WTC11 (cell line): Measurements from ENCODE around the gene RAB8B. TPM values are rescaled to one million over a fixed set of nuclear protein-coding genes. Genes with fewer than 3 reads are reported as not detected.

Source experiments
- ATAC-seq: fragments of 200-7000 bp; cut with Tn5 transposase; 2 replicates; pipeline ENCODE4 v1.10.0; 2021; ENCODE audit warnings: mild to moderate bottlenecking, moderate library complexity
- CTCF ChIA-PET: fragments of 300-600 bp; sonication (Branson Sonifier 250); formaldehyde crosslinking; loops from one replicate; lab custom pipeline; 2021; ENCODE audit warnings: antibody characterized with exemption; lab: Charles Lee
- POLR2A ChIA-PET: fragments of 350-600 bp; sonication (Branson Sonifier 250); formaldehyde crosslinking; loops from one replicate; lab custom pipeline; 2021; ENCODE audit warnings: antibody characterized with exemption; lab: Charles Lee
- DNase-seq: peaks from one replicate; pipeline ENCODE4 v3.0.0; 2021; ENCODE audit warnings: low spot score
- H3K27ac Mint-ChIP-seq: 2 replicates; pipeline ENCODE4 v1.8.0; 2021; ENCODE audit warnings: mixed read lengths
- H3K27me3 Mint-ChIP-seq: 2 replicates; pipeline ENCODE4 v1.8.0; 2021; ENCODE audit warnings: low read depth, mild to moderate bottlenecking, moderate library complexity, mixed read lengths
- H3K36me3 Mint-ChIP-seq: 2 replicates; pipeline ENCODE4 v1.8.0; 2021; ENCODE audit warnings: mixed read lengths
- H3K4me1 Mint-ChIP-seq: 2 replicates; pipeline ENCODE4 v1.8.0; 2022; ENCODE audit warnings: mixed read lengths
- H3K4me3 Mint-ChIP-seq: 2 replicates; pipeline ENCODE4 v1.8.0; 2021; ENCODE audit warnings: mild to moderate bottlenecking, moderate library complexity, mixed read lengths
- H3K9me3 Mint-ChIP-seq: 2 replicates; pipeline ENCODE4 v1.8.0; 2021; ENCODE audit warnings: mixed read lengths
- AR ChIP-seq: fragments of 250-450 bp; sonication (Bioruptor Pico); IDR thresholded peaks from 2 replicates; pipeline ENCODE4 v1.9.0; 2021; ENCODE audit warnings: mild to moderate bottlenecking
- E2F4 ChIP-seq: sonication (generic); formaldehyde crosslinking; IDR thresholded peaks from 2 replicates; pipeline ENCODE4 v1.8.1; 2022; ENCODE audit warnings: low read depth, mild to moderate bottlenecking, moderate library complexity, missing genetic modification reagents, borderline replicate concordance
- ELF4 ChIP-seq: sonication (generic); formaldehyde crosslinking; IDR thresholded peaks from 2 replicates; pipeline ENCODE4 v1.8.1; 2022; ENCODE audit warnings: low read depth, mild to moderate bottlenecking, moderate library complexity, missing genetic modification reagents
- ESRRA ChIP-seq: sonication (generic); formaldehyde crosslinking; IDR thresholded peaks from 2 replicates; pipeline ENCODE4 v1.8.1; 2022; ENCODE audit warnings: mild to moderate bottlenecking, missing genetic modification reagents, borderline replicate concordance
- FOXK1 ChIP-seq: sonication (generic); formaldehyde crosslinking; IDR thresholded peaks from 2 replicates; pipeline ENCODE4 v1.8.0; 2022; ENCODE audit warnings: mild to moderate bottlenecking, moderate library complexity, missing genetic modification reagents
- PRRX2 ChIP-seq: fragments of 250-450 bp; sonication (Bioruptor Pico); IDR thresholded peaks from 2 replicates; pipeline ENCODE4 v1.8.0; 2021; ENCODE audit warnings: mild to moderate bottlenecking
- STAT6 ChIP-seq: sonication (generic); formaldehyde crosslinking; conservative IDR thresholded peaks from 2 replicates; pipeline ENCODE4 v1.8.1; 2023; ENCODE audit warnings: mild to moderate bottlenecking, low read depth, missing genetic modification reagents, moderate library complexity
- TCF7 ChIP-seq: sonication (generic); formaldehyde crosslinking; IDR thresholded peaks from 2 replicates; pipeline ENCODE4 v1.8.0; 2022; ENCODE audit warnings: mild to moderate bottlenecking, low read depth, missing genetic modification reagents, moderate library complexity
- TEAD1 ChIP-seq: sonication (generic); formaldehyde crosslinking; IDR thresholded peaks from 2 replicates; pipeline ENCODE4 v1.8.0; 2022; ENCODE audit warnings: mild to moderate bottlenecking, missing genetic modification reagents
- ZNF396 ChIP-seq: fragments of 250-450 bp; sonication (Bioruptor Pico); IDR thresholded peaks from 2 replicates; pipeline ENCODE4 v1.8.0; 2021; ENCODE audit warnings: mild to moderate bottlenecking, moderate library complexity, borderline replicate concordance
- total RNA-seq: library from RNA; stranded (reverse); gene quantifications from 3 replicates; pipeline ENCODE4 v1.2.3, GENCODE V29; 2021
- TF ChIP-seq, protein P1 (sequence below): fragments of 250-450 bp; sonication (Bioruptor Pico); IDR thresholded peaks from 2 replicates; pipeline ENCODE4 v1.8.0; 2021; ENCODE audit warnings: mild to moderate bottlenecking
- TF ChIP-seq, protein P2 (sequence below): sonication (generic); formaldehyde crosslinking; IDR thresholded peaks from 2 replicates; pipeline ENCODE4 v1.8.0; 2022; ENCODE audit warnings: mild to moderate bottlenecking, missing genetic modification reagents

The RAB8B gene
- total RNA-seq, 1 experiment from 2014 or later, result 32.5 TPM

DNA sequence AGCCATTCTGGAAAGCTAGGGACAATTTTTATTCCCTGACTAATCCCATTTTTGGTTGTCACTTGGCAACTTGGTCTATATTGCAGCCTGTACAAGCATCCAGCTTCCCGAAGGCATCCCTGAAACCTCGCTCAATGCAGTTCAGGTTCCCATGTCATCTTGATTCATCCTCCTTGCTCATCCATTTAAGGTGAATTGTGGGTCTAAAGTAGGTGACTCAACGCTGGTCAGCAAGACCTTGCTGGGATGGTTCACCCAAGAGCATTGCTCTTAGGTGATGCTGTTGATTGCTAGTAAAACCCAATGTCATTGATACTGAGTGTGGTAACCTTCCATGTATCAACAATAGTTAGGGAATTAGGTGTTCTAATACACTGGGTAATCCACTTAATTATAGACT lies 13.1 kb upstream of the RAB8B start (continued):
- TF ChIP-seq E2F4, result no peak
- no peak for TF ChIP-seq FOXK1 (CRISPR knock-in tag)

GRCh38 chr15:63178034-63178433 lies 11.4 kb upstream of the RAB8B start:
- H3K9me3 Mint-ChIP-seq, result no peaks in the 10 kb centered on the region
- H3K4me1 Mint-ChIP-seq, result peaks cover 7% of the 10 kb centered on the region
- peak; percentile 63 for ATAC-seq
- CTCF ChIA-PET, result no interaction called here
- H3K27me3 Mint-ChIP-seq, result no peaks in the 10 kb centered on the region; the same call in 1 of the 2 replicates
- TF ChIP-seq ZNF396 (CRISPR knock-in tag), result no peak
- no peak for TF ChIP-seq ESRRA (CRISPR knock-in tag)
- TF ChIP-seq AR (CRISPR knock-in tag), result no peak
- TF ChIP-seq ELF4, result no peak
- TF ChIP-seq, all 79 proteins: peak for 0
- DNase-seq, result no peak
- Mint-ChIP-seq H3K27ac (no peak overlapping the region), H3K36me3 (no peaks in the 10 kb centered on the region), H3K4me3 (no peak overlapping the region)
- POLR2A ChIA-PET, result no interaction called here

DNA sequence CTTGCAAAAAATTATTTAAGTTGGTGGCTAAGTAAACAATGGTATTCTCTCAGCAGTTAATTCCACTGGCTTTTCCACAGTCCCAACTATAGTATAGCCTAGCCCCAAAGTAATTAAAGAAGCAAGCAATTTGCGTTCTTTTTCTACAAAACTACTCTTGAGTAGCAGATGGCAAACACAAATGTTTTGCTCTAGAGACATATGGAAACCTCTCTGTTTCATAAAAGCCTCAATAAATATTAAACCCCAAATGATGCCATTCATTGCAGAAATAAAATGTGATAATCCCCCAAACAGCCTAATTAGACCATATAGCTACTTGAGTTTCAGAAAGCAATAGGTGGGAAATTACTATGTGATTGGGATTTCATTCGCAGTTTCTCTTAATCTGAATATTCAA lies 8.7 kb upstream of the RAB8B start:
- ATAC-seq (no peak), DNase-seq (no peak)
- CTCF ChIA-PET, result no interaction called here
- 0 out of 2 replicates have a peak, but pooled peaks cover 4% of the 10 kb centered on the region for H3K4me1 Mint-ChIP-seq
- no peak overlapping the region for H3K4me3 Mint-ChIP-seq
- H3K27ac Mint-ChIP-seq, result no peak overlapping the region
- TF ChIP-seq, protein P1, sequence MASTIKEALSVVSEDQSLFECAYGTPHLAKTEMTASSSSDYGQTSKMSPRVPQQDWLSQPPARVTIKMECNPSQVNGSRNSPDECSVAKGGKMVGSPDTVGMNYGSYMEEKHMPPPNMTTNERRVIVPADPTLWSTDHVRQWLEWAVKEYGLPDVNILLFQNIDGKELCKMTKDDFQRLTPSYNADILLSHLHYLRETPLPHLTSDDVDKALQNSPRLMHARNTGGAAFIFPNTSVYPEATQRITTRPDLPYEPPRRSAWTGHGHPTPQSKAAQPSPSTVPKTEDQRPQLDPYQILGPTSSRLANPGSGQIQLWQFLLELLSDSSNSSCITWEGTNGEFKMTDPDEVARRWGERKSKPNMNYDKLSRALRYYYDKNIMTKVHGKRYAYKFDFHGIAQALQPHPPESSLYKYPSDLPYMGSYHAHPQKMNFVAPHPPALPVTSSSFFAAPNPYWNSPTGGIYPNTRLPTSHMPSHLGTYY (CRISPR knock-in tag), result no peak
- TF ChIP-seq PRRX2 (CRISPR knock-in tag), result no peak
- TF ChIP-seq, protein P2, sequence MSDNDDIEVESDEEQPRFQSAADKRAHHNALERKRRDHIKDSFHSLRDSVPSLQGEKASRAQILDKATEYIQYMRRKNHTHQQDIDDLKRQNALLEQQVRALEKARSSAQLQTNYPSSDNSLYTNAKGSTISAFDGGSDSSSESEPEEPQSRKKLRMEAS (CRISPR knock-in tag), result no peak
- TF ChIP-seq, all 79 proteins: peak for 0
- no peaks in the 10 kb centered on the region; the same call in 1 of the 2 replicates for H3K27me3 Mint-ChIP-seq
- no peaks in the 10 kb centered on the region for H3K36me3 Mint-ChIP-seq
- no peaks in the 10 kb centered on the region for H3K9me3 Mint-ChIP-seq
- POLR2A ChIA-PET, result no interaction called here

- 0 out of 2 replicates have a peak, but pooled peaks cover 4% of the 10 kb centered on the region for H3K4me1 Mint-ChIP-seq
- POLR2A ChIA-PET, result no interaction called here
- H3K27me3 Mint-ChIP-seq, result no peaks in the 10 kb centered on the region; the same call in 1 of the 2 replicates
- TF ChIP-seq AR (CRISPR knock-in tag) (no peak), STAT6 (no peak), TEAD1 (CRISPR knock-in tag) (no peak), FOXK1 (CRISPR knock-in tag) (no peak), TCF7 (CRISPR knock-in tag) (no peak)
- no peak overlapping the region for H3K27ac Mint-ChIP-seq
- H3K36me3 Mint-ChIP-seq, result no peaks in the 10 kb centered on the region
- no peaks in the 10 kb centered on the region for H3K9me3 Mint-ChIP-seq
- CTCF ChIA-PET, result no interaction called here
- ATAC-seq (no peak), DNase-seq (no peak)
- H3K4me3 Mint-ChIP-seq, result no peak overlapping the region
Measured at GRCh38 chr15:63181648-63182047, 7.8 kb upstream of the RAB8B start.
